Kidney tubule cell (primary cell): ENCODE measurements around the gene NPLOC4.

Experiments used
- DNase-seq: peaks from one replicate; pipeline ENCODE4 v3.0.0-alpha.2; 2018; ENCODE audit warnings: low spot score

Gene NPLOC4

GRCh38 chr17:81583589-81584342 lies 53.1 kb downstream of the NPLOC4 start:
- no peak for DNase-seq

- no peak for DNase-seq
These were observed 54.2 kb downstream of the NPLOC4 start for GRCh38 chr17:81582749-81583148.

GRCh38 chr17:81582341-81582740 lies 54.6 kb downstream of the NPLOC4 start:
- DNase-seq, result peak; percentile 68

GRCh38 chr17:81581758-81582157 lies 55.2 kb downstream of the NPLOC4 start:
- DNase-seq, result no peak

GRCh38 chr17:81580481-81580880 lies 56.4 kb downstream of the NPLOC4 start:
- DNase-seq, result no peak

GRCh38 chr17:81579821-81580321 lies 57.0 kb downstream of the NPLOC4 start:
- peak; percentile 50 for DNase-seq

GRCh38 chr17:81579298-81579697 lies 57.6 kb downstream of the NPLOC4 start:
- DNase-seq, result no peak

GRCh38 chr17:81578561-81579225 lies 58.2 kb downstream of the NPLOC4 start:
- peak; percentile 28 for DNase-seq

- peak; percentile 47 for DNase-seq
These were observed 58.9 kb downstream of the NPLOC4 start for GRCh38 chr17:81578038-81578441.

- peak; percentile 25 for DNase-seq
These were observed 59.5 kb downstream of the NPLOC4 start for GRCh38 chr17:81577278-81578000.

GRCh38 chr17:81576621-81577277 lies 60.2 kb downstream of the NPLOC4 start:
- peak; percentile 75 for DNase-seq

- DNase-seq, result no peak
These were observed 61.1 kb downstream of the NPLOC4 start for GRCh38 chr17:81575836-81576235.

- DNase-seq, result no peak
These were observed 62.3 kb downstream of the NPLOC4 start for GRCh38 chr17:81574643-81574956.

GRCh38 chr17:81573794-81574642 lies 62.9 kb downstream of the NPLOC4 start:
- no peak for DNase-seq

GRCh38 chr17:81572563-81573168 lies 64.2 kb downstream of the NPLOC4 start:
- no peak for DNase-seq

- DNase-seq, result no peak
These were observed 65.9 kb downstream of the NPLOC4 start for GRCh38 chr17:81570964-81571363.

GRCh38 chr17:81569986-81570514 lies 66.9 kb downstream of the NPLOC4 start:
- no peak for DNase-seq

- no peak for DNase-seq
These were observed 68.5 kb downstream of the NPLOC4 start for GRCh38 chr17:81568416-81568815.

GRCh38 chr17:81567191-81567590 lies 69.7 kb downstream of the NPLOC4 start:
- no peak for DNase-seq

GRCh38 chr17:81566461-81567126 lies 70.3 kb downstream of the NPLOC4 start:
- DNase-seq, result peak; percentile 92
